Measurements from ENCODE around the gene KIRREL3. TPM values are rescaled to one million over a fixed set of nuclear protein-coding genes. Genes with fewer than 3 reads are reported as not detected.

Gene KIRREL3
- total and polyA plus RNA-seq, 2 experiments from 2014 or later = 16.1 to 35.6 TPM

- in situ Hi-C loops (cut with MboI) = no loop called here
- peaks cover 83% of the 10 kb centered on the region for H3K79me2 ChIP-seq (ENCODE audit: insufficient read depth)
Observed at GRCh38 chr11:126978165-126978564, 22.4 kb downstream of the KIRREL3 start.

DNA sequence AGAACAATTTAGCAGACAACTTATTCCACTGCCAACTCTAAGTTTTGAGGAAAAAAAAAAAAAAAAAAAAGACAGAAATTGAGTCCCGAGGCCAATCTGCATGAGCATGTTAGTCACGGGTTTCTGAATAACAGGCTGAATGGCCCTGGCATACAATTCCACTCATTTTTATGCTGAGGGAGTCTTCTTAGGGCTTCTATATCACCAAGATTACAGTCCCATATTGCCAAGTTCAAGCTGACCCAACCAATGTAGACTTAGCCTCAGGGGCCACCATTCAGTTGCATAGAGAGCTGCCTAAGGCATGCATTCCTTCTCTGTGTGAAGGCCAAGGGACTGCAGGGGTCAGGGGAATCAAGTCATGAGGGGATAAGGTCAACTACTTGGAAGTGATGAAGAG, 27.5 kb downstream of the KIRREL3 start:
- in situ Hi-C loops (cut with MboI) = no loop called here
- TF ChIP-seq EZH2phosphoT487 (IDR thresholded peaks at IDR 0.05; ENCODE audit: insufficient read depth, low read depth) (no peak), EZH2 (IDR thresholded peaks at IDR 0.05; ENCODE audit: insufficient read depth, poor library complexity, severe bottlenecking) (no peak)
- Histone ChIP-seq H3K36me3 (ENCODE audit: low read depth) (peaks cover 7% of the 10 kb centered on the region; the same call in 1 of the 2 replicates), H3K27ac (no peak overlapping the region), H3K79me2 (ENCODE audit: insufficient read depth) (peaks cover 63% of the 10 kb centered on the region), H3K9ac (no peak overlapping the region), H3K4me3 (no peak overlapping the region), H3K9me2 (ENCODE audit: insufficient read depth) (no peaks in the 10 kb centered on the region), H3K9me3 (ENCODE audit: low read depth) (no peaks in the 10 kb centered on the region), H4K20me1 (ENCODE audit: insufficient read depth) (no peaks in the 10 kb centered on the region), H3K4me1 (ENCODE audit: insufficient read depth) (peaks cover 15% of the 10 kb centered on the region), H3K27me3 (replicated peaks; ENCODE audit: insufficient read depth) (no peaks in the 10 kb centered on the region), H3K4me2 (ENCODE audit: unreplicated experiment) (no peak overlapping the region), H3F3A (ENCODE audit: insufficient read depth) (peaks cover 16% of the 10 kb centered on the region), H2AFZ (no peak overlapping the region)
- 70 to 72% methylated on average over 2 of the region's 2 CpGs for WGBS, 2 experiments (ENCODE audit: low coverage in 1 of 2, low lambda C conversion rate in 2 of 2, missing lambda C conversion rate in 2 of 2)
- no peak for DNase-seq

More at GRCh38 chr11:126978165-126978564, 22.4 kb downstream of the KIRREL3 start:
- DNase-seq = no peak
- Histone ChIP-seq H3K4me3 (no peak overlapping the region), H3K9me3 (ENCODE audit: low read depth) (no peaks in the 10 kb centered on the region), H3F3A (ENCODE audit: insufficient read depth) (no peaks in the 10 kb centered on the region), H3K4me2 (ENCODE audit: unreplicated experiment) (no peak overlapping the region), H2AFZ (no peak overlapping the region), H3K27ac (no peak overlapping the region), H3K9me2 (ENCODE audit: insufficient read depth) (no peaks in the 10 kb centered on the region), H3K36me3 (ENCODE audit: low read depth) (no peaks in the 10 kb centered on the region), H3K4me1 (ENCODE audit: insufficient read depth) (no peaks in the 10 kb centered on the region), H4K20me1 (ENCODE audit: insufficient read depth) (no peaks in the 10 kb centered on the region), H3K27me3 (replicated peaks; ENCODE audit: insufficient read depth) (no peaks in the 10 kb centered on the region), H3K9ac (no peak overlapping the region)
- TF ChIP-seq EZH2 (IDR thresholded peaks at IDR 0.05; ENCODE audit: insufficient read depth, poor library complexity, severe bottlenecking) (no peak), EZH2phosphoT487 (IDR thresholded peaks at IDR 0.05; ENCODE audit: insufficient read depth, low read depth) (no peak)
- 78 to 85% methylated on average over 3 of the region's 3 CpGs for WGBS, 2 experiments (ENCODE audit: low coverage in 1 of 2, low lambda C conversion rate in 2 of 2, missing lambda C conversion rate in 2 of 2)

GRCh38 chr11:126971305-126971704, 29.3 kb downstream of the KIRREL3 start:
- in situ Hi-C loops (cut with MboI) = no loop called here
- TF ChIP-seq EZH2phosphoT487 (IDR thresholded peaks at IDR 0.05; ENCODE audit: insufficient read depth, low read depth) (no peak), EZH2 (IDR thresholded peaks at IDR 0.05; ENCODE audit: insufficient read depth, poor library complexity, severe bottlenecking) (no peak)
- Histone ChIP-seq H3K9ac (no peak overlapping the region), H4K20me1 (ENCODE audit: insufficient read depth) (no peaks in the 10 kb centered on the region), H3F3A (ENCODE audit: insufficient read depth) (peaks cover 16% of the 10 kb centered on the region), H2AFZ (no peak overlapping the region), H3K36me3 (ENCODE audit: low read depth) (peaks cover 7% of the 10 kb centered on the region; the same call in 1 of the 2 replicates), H3K9me3 (ENCODE audit: low read depth) (no peaks in the 10 kb centered on the region), H3K79me2 (ENCODE audit: insufficient read depth) (peaks cover 69% of the 10 kb centered on the region), H3K4me1 (ENCODE audit: insufficient read depth) (peaks cover 15% of the 10 kb centered on the region), H3K4me2 (ENCODE audit: unreplicated experiment) (no peak overlapping the region), H3K27me3 (replicated peaks; ENCODE audit: insufficient read depth) (no peaks in the 10 kb centered on the region), H3K4me3 (no peak overlapping the region), H3K9me2 (ENCODE audit: insufficient read depth) (no peaks in the 10 kb centered on the region), H3K27ac (no peak overlapping the region)
- WGBS, 2 experiments (ENCODE audit: low coverage in 1 of 2, low lambda C conversion rate in 2 of 2, missing lambda C conversion rate in 2 of 2) = 83 to 87% methylated on average over 5 of the region's 5 CpGs
- DNase-seq = no peak

DNA sequence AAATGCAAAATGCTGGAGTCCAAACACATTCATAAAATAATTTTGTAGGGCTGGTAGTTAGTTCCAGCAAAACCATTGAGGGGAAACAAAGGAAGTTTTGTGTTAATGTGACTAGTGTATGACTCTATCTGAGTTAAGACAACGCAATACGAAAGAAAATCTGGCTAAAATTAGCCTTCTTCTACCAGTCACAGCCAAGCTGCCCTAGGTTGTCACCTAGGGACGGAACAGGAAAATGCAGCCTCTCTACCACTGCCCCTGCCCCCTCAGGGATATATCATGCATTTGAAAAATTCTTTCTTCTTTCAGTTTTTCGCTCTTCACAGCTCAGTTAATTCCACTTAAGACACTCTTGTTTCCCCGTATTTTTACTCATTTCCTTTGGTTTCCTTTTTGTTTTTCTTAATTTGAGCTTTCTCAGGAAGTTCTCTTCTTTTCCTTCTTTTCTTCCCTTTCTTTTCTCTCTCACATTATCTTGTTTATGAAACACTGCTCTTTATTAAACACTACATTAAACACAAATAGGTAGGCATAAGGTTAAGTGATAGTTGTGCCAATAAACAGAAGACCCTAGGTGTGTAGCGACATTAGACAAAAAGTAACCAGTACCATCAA, 30.6 kb downstream of the KIRREL3 start:
- Histone ChIP-seq H4K20me1 (ENCODE audit: insufficient read depth) (no peaks in the 10 kb centered on the region), H3K27me3 (replicated peaks; ENCODE audit: insufficient read depth) (no peaks in the 10 kb centered on the region), H3K27ac (peak overlapping the region; percentile 59), H3K4me1 (ENCODE audit: insufficient read depth) (peaks cover 15% of the 10 kb centered on the region), H3K4me3 (no peak overlapping the region; the same call in 1 of the 2 replicates), H2AFZ (no peak overlapping the region), H3K79me2 (ENCODE audit: insufficient read depth) (peaks cover 77% of the 10 kb centered on the region), H3K9ac (peak overlapping the region; percentile 45), H3K4me2 (ENCODE audit: unreplicated experiment) (peak overlapping the region; percentile 33), H3K9me3 (ENCODE audit: low read depth) (no peaks in the 10 kb centered on the region), H3F3A (ENCODE audit: insufficient read depth) (peaks cover 16% of the 10 kb centered on the region), H3K9me2 (ENCODE audit: insufficient read depth) (no peaks in the 10 kb centered on the region), H3K36me3 (ENCODE audit: low read depth) (peaks cover 7% of the 10 kb centered on the region; the same call in 1 of the 2 replicates)
- 35 to 36% methylated on average over 6 of the region's 6 CpGs for WGBS, 2 experiments (ENCODE audit: low coverage in 1 of 2, low lambda C conversion rate in 2 of 2, missing lambda C conversion rate in 2 of 2)
- in situ Hi-C loops (cut with MboI) = no loop called here
- TF ChIP-seq EZH2 (IDR thresholded peaks at IDR 0.05; ENCODE audit: insufficient read depth, poor library complexity, severe bottlenecking) = no peak
- no peak for TF ChIP-seq EZH2phosphoT487 (IDR thresholded peaks at IDR 0.05; ENCODE audit: insufficient read depth, low read depth)
- peak; percentile 91 for DNase-seq
